Raji (cell line): Measurements from ENCODE around the gene ANKLE1.

Experiments
- POLR2A ChIP-seq: IDR thresholded peaks from 2 replicates; pipeline ENCODE4 v1.6.1; 2011; ENCODE audit warnings: low read depth, low read length, control low read depth; ENCODE audit not compliant: insufficient read depth

Gene ANKLE1

DNA sequence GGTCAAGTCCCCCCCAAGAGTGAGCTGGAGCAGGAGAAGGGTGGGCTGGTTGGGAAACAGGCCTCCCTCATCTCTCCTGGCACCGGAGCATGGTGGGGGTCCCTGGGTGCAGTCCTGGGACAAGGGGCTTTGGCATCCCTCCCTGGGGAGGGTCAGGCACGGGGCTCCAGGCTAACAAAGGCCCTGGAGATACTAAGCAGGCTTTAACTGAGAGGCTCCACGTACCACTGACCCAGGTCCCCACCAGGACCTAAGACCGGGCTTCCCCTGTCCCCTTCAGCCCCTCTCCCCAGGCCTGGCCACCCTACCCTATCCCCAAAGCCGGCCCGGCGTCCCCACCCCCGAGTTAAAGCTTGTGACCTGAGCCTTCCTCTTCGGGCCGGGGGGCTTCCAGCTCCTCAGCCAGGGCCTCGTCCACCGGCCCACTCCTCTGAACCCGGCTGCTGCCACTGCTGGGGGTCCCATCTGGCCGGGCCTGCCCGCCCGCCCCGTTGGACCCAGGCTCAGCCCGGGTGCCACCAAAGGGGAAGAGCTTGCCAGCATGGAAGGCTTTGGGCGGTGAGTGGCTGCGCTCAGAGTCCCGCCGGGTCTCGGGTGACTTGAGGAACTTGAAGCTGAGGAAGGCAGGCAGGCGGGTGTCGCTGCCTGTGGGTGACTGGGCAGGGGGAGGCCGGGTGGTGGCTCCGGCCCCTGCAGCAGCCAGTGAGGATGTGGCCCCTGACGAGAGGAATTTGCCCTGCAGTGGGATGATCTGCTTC, 42.8 kb downstream of the ANKLE1 start:
- TF ChIP-seq POLR2A = no peak

DNA sequence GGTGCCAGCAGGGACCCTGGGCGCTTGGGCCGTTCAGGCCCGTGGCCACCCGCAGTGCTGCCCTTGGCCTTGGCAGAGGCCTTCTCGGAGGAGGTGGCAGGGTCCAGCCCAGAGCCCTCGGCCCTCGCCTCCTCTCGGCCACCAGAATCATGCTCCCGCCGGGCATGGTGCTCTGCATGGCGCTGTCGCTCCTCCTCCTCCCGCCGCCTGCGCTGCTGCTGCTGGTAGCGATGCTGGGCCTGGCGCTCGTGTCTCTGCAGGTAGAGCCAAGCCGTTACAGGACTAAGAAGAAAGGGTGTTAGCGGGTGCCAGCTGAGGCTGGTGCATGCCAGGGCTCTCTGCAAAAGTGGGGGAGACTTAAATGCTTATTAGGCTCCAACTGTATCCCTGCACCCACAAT, 43.4 kb downstream of the ANKLE1 start:
- no peak for TF ChIP-seq POLR2A

DNA sequence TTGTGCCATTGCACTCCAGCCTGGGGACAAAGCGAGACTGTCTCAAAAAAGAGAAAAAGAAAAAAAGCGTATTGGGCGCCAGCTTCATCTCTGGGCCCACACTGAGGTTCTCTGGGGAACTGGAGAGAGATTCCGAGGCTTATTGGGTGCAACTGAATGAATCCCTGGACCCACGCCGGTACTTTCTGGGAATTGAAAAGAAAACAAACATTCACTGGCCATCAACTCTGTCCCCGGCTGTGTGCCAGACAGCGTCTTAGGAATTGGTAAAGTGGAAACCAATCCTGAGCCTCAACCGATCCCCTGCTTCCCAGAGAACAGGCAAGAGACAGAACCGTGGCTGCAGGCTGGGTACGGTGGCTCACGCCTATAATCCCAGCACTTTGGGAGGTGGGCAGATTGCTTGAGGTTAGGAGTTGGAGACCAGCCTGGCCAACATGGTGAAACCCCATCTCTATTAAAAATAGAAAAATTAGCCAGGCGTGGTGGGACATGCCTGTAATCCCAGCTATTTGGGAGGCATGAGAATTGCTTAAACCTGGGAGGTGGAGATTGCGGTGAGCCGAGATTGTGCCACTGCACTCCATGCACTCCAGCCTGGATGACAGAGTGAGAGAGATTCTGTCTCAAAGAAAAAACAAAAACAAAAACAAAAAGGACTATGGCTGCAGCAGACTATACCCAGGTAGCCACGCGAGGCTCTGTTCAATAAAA, 44.3 kb downstream of the ANKLE1 start:
- no peak for TF ChIP-seq POLR2A

DNA sequence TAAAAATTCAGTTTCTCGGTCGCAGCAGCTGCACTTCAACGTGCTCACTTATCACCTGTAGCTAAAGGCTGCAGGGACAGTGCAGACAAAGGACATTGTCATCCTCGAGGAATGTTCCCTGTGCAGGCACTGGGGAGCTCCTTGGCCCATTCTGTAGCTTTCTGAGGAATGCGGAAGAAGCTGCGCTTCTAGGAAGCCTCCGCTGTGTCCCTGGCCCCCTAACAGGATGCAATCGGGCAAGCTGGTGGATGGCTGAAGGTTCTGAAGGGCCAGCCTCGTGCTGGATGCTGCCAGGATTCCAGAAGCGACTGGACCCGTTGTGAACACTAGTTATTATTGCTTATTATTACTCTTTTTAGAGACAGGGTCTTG, 44.9 kb downstream of the ANKLE1 start:
- no peak for TF ChIP-seq POLR2A

DNA sequence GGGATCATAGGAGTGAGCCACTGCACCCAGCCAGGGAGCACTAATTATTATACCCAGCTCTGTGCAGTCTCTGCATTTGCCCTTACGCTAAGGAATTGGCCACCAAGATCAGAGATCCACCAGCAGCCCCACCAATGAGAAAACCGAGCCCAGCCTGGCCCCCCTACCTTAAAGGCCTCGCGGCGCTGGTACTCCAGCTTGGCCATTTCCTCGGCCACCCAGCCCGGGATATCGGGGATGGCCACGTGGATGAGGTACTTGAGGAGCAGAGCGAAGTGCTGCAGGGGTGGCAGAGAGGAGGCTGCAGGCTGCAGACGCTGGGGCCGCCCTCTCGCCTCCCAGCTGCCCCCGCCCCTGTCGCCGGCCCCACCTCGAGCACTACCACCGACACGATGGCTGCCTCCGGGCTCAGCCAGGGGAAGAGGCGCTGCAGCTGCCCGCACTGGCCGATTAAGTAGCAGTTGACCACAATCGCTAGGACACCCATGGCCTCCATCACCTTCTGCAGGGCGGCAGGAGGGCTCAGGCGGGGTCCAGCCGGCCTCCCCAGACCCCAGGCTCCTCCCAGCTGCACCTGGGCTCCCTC, 45.5 kb downstream of the ANKLE1 start:
- no peak for TF ChIP-seq POLR2A

DNA sequence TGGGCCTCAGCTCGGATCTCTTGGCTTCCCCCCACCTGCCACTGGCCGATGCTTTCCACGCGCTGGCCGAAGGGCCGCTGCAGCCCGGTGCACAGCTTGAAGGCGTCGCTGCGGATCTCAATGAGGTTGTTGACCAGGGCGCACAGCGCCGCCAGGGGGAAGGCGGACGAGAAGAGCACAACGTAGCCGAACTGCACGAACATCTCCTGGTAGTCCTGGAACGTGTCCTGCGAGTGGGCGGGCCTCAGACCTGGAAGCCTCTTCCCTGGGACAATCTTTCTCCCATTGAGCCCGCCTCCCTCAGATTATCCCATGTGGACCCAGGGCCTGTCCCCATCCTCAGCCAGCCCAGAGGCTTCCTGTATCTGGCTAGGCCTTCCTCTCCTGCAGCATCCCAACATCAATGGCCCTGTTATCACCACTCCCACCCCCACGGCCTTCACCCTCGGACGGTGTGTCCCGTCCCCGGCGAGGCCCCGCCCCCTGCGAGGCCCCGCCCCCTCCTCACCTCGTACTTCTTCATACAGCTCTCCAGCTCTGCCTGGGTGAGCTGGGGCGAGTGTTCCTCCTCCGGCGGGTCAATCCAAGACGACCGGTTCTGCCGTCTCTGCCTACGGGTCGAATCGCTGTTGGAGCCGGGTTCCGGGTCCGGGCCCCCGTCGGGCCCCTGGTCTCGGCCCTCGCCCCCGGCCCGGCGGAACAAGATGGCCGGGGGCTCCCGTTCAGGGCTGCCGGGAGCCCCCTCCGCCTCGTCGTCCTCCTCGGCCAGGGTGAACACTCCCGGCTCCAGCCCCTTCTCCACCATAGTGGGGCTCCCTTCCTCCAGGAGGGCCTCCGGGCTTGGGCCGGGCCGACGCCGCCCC, 46.2 kb downstream of the ANKLE1 start:
- TF ChIP-seq POLR2A = no peak

DNA sequence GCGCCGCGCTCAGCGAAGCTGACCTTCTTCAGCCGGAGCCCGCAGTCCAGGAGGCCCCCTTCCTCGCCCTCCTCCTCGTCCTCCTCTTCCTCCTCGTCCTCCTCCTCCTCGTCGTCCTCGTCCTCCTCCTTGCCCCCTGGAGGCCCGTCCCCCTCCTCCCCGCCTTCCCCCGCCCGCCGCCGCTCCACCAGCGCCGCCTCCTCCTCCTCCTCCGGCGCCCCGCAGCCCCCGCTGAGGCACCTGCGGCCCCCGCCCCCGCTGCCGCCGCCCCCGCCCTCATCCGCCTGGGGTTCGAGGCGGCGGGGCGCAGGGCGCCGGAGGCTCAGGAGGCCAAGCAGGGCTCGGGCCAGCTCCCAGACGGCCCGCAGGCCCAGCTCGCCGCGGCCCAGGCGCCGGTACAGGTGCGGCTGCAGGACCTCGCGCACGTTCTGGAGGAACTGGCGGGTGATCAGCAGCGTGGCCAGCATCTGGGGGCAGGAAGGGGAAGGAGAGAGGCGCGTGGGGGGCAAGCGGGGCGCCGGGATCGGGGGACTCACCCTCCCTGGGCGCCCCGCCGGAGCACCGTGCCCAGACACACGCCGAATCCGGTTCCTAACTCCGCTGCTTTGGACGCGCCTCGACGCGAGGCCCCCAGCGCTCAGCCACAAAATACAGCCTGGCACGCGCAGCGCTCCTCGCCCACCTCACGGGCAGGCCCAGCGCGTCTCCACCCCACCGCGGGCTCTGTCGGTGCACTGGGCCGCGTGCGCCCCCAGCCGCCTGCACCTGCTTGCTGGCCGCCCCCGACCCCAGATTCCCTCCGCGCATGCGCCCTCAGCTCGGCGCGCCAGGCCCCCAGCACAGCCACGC, 47.0 kb downstream of the ANKLE1 start:
- no peak for TF ChIP-seq POLR2A

DNA sequence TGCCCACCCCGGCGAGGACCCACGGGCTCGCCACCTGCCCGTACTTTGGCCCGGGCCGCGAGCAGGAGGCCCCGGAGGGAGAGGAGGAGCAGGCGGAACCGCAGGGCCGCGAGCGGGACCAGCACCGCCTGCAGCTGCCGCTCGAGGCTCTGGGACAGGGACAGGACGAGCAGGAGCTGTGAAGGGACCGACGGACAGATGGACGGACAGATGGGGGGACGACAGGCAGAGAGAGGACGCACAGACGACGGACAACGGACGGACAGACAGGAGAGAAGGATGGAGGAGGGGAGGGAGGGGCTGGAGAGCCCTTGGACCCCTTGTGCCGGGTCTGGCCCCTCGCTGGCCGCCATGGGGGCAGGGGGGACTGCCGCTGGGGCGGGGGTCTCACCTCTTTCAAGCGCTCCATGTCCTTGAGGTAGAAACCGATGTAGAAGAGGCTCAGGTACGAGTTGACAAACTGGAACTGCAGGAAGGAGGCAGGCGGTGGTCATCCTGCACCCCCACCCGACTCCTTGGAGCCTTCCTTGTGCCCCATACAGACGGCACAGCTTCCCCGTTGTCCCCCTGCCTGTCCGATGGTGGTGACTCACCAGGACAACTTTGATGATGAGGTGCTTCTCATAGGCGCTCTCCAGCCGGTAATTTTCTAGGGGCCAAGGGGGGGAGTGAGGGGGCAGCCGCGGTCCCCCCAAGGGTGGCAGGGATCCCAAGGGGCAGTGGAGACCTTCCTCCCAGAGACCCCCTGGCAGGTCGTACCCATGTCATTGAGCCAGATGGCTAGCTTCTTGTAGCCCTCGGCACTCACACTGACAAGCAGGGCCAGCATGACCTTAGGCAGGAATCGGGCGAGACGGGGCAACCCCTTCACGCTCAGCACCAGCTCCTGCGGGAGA, 47.9 kb downstream of the ANKLE1 start:
- TF ChIP-seq POLR2A = no peak

DNA sequence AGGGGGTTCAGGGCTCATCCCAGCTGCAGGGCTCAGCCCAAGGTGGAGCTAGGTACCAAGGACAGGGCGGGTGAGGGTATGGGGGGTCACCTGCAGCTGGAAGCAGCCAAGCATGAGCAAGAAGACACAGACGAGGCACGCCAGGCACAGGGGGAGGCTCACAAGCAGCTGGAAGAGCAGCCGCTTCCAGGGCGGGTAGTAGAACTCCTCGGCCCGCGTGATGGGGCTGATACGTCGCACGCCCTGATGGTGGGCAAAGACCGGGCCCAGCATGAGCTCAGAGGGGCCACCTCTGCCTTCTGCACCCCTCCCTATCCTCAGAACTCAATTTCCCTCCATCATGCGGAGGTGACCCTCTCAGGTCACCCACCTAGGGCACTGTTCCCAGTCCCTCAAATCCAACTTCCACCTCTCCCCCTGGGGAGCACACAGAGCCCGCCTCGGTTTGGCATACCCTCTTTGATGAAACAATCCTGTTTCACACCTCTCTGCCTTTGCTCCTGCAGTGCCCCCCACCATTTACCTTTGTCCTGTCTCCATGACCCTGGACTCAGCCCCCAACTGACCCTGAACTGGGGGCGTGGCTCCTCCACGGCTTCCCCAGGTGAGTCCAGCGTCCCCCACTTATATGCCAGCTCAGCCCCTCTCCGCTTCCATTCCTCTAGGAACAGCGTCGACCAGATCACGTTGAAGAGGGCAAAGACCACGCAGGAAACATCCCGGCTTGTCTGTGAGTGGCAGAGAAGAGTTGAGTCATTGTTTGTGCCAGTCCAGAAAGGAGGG, 48.8 kb downstream of the ANKLE1 start:
- TF ChIP-seq POLR2A = no peak

DNA sequence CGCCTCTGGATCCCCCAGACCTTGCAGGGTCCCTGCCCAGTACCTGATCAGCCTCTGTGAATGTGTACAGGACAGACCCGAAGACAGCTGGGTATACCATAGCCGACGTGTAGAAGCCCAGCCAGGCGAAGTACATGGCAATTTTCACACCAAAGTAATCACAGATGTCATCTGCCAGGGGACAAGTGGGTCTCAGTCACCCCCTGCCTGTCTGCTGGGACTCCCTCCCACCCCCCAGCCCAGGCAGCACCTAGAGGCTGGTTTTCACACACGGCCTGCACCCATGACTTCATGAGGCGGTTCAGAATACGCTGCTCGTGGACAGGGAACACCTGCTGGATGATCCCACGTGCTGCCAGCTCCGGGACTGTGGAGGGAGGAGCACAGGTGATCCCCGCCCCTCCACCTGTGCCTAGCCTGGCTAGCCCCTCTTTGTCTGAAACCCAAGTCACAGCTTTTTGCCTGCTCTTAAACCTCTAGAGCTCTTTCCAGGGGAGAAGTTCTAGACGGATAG, 49.4 kb downstream of the ANKLE1 start:
- no peak for TF ChIP-seq POLR2A

DNA sequence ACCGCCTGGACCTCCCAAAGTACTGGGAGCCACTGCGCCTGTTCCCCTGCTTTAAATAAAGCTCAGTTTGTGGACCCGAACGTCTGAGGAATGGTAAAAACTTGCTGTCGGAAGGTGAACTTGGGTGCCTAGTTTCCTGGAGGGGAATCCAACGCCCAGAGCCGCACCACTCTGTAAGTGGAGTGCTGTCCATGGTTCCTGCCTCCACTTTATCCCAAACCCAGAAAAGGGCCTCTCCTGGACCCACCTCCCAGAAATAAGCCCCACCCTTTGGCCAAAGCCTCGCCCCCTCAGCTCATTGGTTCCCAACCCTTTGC, 50.6 kb downstream of the ANKLE1 start:
- no peak for TF ChIP-seq POLR2A

DNA sequence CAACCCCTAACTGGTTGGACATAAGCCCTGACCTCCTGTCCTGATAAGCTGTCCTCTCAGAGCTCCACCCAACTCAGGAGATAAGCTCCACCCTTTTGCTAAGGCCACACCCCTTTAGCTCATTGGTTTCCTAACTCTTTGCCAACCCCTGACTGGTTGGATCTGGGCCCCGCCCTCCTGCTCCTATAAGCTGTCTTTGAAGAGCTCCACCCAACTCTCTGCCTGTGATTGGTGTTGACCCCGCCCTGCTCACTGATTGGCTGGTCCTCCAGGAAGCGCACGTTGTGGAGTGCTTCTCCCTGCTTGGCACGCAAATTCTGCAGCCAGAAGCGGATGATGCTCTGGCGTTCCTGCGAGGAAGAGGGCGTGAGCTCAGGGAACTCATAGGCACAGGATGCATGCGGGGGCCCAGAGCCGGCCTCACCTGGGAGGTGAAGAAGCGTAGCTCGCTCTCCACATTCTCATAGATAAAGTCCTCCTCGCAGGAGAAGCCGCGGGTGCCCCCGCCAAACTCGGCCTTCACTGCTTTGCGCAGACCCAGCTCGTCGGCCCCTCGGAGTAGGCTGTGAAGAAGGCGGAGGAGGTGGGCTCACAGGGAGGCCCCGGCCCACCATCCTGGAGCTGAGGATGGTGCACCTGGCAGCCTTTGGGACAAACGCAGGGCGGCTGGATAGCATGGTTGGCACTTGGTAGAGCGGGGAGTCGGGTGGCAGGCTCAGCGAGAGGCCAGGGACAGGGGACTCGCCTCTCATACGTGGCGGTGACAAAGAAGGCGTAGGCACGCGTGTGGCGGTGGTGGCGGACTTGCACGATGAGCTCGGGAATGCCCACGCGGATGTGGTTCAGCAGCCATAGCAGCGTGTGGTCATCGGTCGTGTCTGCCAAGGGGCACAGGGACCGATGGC, 51.2 kb downstream of the ANKLE1 start:
- TF ChIP-seq POLR2A = no peak
